GM20000 (cell line): Measurements from ENCODE around the gene PRSS22.

Experiments
- DNase-seq: peaks from one replicate; pipeline ENCODE4 v3.0.0; 2012; ENCODE audit warnings: low spot score
- TF ChIP-seq, protein P1 (sequence below): IDR thresholded peaks from 2 replicates; pipeline ENCODE4 v1.5.1; 2012; ENCODE audit warnings: mild to moderate bottlenecking, control low read depth; ENCODE audit errors: extremely low read depth, missing control alignments

PRSS22 gene

GRCh38 chr16:2821487-2822157, 36.3 kb downstream of the PRSS22 start:
- no peak for DNase-seq
- TF ChIP-seq, protein P1, sequence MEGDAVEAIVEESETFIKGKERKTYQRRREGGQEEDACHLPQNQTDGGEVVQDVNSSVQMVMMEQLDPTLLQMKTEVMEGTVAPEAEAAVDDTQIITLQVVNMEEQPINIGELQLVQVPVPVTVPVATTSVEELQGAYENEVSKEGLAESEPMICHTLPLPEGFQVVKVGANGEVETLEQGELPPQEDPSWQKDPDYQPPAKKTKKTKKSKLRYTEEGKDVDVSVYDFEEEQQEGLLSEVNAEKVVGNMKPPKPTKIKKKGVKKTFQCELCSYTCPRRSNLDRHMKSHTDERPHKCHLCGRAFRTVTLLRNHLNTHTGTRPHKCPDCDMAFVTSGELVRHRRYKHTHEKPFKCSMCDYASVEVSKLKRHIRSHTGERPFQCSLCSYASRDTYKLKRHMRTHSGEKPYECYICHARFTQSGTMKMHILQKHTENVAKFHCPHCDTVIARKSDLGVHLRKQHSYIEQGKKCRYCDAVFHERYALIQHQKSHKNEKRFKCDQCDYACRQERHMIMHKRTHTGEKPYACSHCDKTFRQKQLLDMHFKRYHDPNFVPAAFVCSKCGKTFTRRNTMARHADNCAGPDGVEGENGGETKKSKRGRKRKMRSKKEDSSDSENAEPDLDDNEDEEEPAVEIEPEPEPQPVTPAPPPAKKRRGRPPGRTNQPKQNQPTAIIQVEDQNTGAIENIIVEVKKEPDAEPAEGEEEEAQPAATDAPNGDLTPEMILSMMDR: no peak

GRCh38 chr16:2820836-2821486, 37.0 kb downstream of the PRSS22 start:
- DNase-seq: no peak
- TF ChIP-seq, protein P1: no peak

DNA sequence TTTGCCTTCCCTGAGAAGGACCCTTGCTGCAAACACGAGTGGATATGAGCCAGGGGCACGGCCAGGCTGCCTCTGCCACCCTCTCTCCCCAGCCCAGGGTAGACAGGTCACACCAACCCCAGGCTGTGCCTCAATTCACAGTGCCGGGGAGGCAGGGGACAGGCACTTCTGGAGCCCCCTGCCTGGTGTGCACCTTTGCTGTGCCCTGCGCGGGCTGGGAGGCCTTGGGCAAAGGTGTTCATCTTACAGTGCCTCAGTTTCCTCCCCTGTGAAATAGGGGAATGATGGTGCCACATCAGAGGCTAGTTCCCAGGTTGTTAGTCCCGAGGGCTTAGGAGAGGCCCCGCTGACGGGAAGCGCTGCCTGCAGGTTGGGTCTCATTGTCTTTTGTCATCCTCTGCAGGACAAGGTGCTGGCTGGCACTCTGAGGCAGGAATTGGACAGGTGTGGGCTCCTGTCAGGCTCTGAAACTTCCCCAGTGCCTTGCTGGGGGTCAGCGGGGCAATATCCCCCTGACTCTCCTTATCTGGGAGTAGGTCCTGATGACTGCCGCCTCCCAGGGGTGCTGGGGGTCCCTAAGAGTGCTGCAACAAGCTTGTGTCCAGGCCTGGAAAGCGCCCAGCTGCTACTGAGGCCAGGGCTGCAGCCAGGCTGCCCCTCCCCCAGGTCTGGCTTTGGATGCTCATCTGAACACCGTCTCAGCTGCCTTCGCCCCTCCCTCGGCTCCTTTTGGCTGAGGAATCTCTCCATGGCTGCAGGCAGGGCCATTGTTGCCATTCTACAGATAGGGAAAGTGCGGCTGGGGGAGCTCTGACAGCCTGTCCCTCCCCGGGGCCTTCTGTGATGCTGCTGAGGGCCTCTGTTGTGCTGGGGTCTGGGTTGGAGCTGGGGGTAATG, 37.8 kb downstream of the PRSS22 start:
- TF ChIP-seq, protein P1: no peak
- DNase-seq: no peak

DNA sequence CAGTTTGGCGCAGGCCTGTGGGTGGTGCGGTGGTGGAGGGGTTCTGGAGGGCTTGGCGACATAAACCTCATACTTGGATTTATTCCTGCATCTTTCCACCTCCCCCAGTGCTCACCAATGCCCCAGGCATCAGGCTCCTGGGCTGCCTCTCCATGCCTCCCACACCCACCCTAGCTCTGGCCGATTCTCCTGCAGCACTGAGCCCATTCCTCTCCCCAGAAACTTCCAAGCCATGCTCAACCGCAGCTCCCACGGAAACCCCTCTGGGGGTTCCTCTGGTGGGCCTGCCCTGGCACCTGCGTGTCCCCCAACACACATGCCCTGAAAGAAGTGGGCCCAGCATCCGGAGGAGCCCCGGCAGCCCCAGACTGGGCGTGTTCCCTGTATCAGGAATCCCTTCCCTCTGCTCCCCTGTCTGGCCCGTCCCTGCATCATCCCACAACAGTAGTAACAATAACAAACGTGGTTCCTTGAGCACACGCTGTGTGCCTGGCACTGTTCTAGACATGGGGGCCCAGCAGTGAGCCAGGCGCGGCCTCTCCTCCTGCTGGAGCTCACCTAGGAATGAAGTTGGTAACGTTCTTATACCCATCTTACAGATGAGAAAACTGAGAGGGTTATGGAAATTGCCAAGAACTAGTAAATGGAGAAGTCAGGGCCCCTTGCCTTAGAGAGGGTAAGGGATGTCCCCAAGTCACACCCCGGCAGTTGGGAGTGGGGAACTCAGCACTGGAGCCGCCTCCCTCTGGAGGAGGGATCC, 38.6 kb downstream of the PRSS22 start:
- TF ChIP-seq, protein P1: no peak
- DNase-seq: no peak

GRCh38 chr16:2818272-2818876, 39.6 kb downstream of the PRSS22 start:
- TF ChIP-seq, protein P1: no peak
- no peak for DNase-seq

DNA sequence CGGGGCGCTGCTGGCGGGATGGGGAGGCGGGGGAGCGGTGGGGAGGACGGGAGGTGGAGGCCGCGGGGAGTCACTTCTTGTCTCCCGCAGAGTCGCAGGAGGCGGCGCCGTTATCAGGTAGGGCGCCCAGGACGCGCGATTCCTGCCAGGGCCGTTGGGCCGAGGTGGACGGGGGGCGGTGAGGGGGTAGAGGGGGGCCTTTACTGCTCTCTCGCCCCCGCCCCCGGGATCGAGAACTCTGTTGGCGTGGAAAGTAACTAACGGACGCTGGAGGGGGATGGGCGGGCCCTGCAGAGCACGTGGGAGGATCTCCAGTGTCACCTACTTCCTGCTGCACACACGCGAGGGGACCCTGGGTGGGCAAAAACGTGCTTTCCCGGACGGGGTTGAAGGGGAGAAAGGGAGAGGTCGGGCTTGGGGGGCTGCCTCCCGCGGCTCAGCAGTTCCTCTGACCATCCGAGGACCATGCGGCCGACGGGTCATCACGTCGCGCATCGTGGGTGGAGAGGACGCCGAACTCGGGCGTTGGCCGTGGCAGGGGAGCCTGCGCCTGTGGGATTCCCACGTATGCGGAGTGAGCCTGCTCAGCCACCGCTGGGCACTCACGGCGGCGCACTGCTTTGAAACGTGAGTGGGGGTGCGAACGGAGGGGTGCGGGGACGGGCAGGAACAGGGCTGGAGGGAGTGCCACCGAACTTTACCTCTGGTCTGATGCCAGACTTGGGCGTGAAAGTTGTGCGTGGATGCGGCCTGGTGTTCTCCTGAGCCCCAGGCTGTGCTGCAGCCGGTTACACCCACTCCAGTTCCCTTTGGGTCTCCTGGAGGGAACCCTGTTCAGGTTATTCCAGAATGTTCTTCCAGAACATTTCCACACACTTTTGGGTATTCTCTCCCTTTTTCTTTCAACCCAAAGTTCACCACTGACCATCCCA, 40.4 kb downstream of the PRSS22 start:
- DNase-seq: no peak
- TF ChIP-seq, protein P1: no peak
